Activated naive CD8-positive, alpha-beta T cell treated with anti-CD3 and anti-CD28 coated beads for 36 hours (primary cell): ENCODE measurements around the gene IFITM2. TPM values are rescaled to one million over a fixed set of nuclear protein-coding genes. Genes with fewer than 3 reads are reported as not detected.
"Not testable (repeated sequence)": the region's sequence is repeated elsewhere in the genome, so short reads cannot be mapped to it uniquely, and the experiment has no call there.

ENCODE experiments used
- DNase-seq: peaks from one replicate; pipeline ENCODE4 v3.0.0; 2021
- H3K27ac Mint-ChIP-seq: one replicate; pipeline ENCODE4 v1.8.0; 2022; ENCODE audit warnings: mild to moderate bottlenecking, moderate library complexity, mixed read lengths
- H3K27me3 Mint-ChIP-seq: one replicate; pipeline ENCODE4 v1.8.0; 2022; ENCODE audit warnings: mild to moderate bottlenecking, mixed read lengths
- H3K36me3 Mint-ChIP-seq: one replicate; pipeline ENCODE4 v1.8.0; 2021; ENCODE audit warnings: mild to moderate bottlenecking, mixed read lengths
- H3K4me1 Mint-ChIP-seq: one replicate; pipeline ENCODE4 v1.8.0; 2021; ENCODE audit warnings: mixed read lengths
- H3K4me3 Mint-ChIP-seq: one replicate; pipeline ENCODE4 v1.8.0; 2022; ENCODE audit warnings: mild to moderate bottlenecking, moderate library complexity, mixed read lengths
- H3K9me3 Mint-ChIP-seq: one replicate; pipeline ENCODE4 v1.8.0; 2022; ENCODE audit warnings: mixed read lengths
- total RNA-seq, 2 experiments: library from RNA; stranded (reverse); gene quantifications; one replicate each; pipeline ENCODE4 v1.2.3, GENCODE V29; 2021

IFITM2 gene
- total RNA-seq, 2 experiments from 2014 or later, result 474 to 496 TPM

- Mint-ChIP-seq H3K36me3 (peaks cover 11% of the 10 kb centered on the region), H3K4me1 (peaks cover 63% of the 10 kb centered on the region), H3K27ac (peak overlapping the region; percentile 69), H3K27me3 (peaks cover 4% of the 10 kb centered on the region), H3K4me3 (peak overlapping the region; percentile 42), H3K9me3 (peaks cover 8% of the 10 kb centered on the region)
- DNase-seq, result peak; percentile 60
Observed at GRCh38 chr11:330694-331357, 23.2 kb downstream of the IFITM2 start.

- peak overlapping the region; percentile 42 for H3K4me3 Mint-ChIP-seq
- peaks cover 8% of the 10 kb centered on the region for H3K9me3 Mint-ChIP-seq
- DNase-seq, result no peak
- peaks cover 4% of the 10 kb centered on the region for H3K27me3 Mint-ChIP-seq
- H3K27ac Mint-ChIP-seq, result peak overlapping the region; percentile 69
- H3K4me1 Mint-ChIP-seq, result peaks cover 63% of the 10 kb centered on the region
- peaks cover 11% of the 10 kb centered on the region for H3K36me3 Mint-ChIP-seq
Observed at GRCh38 chr11:331358-332060, 23.9 kb downstream of the IFITM2 start.

- H3K9me3 Mint-ChIP-seq, result peaks cover 8% of the 10 kb centered on the region
- H3K36me3 Mint-ChIP-seq, result peaks cover 11% of the 10 kb centered on the region
- peaks cover 56% of the 10 kb centered on the region for H3K4me1 Mint-ChIP-seq
- no peak for DNase-seq
- H3K27ac Mint-ChIP-seq, result peak overlapping the region; percentile 16
- peaks cover 4% of the 10 kb centered on the region for H3K27me3 Mint-ChIP-seq
- no peak overlapping the region for H3K4me3 Mint-ChIP-seq
Observed at GRCh38 chr11:332651-333480, 25.2 kb downstream of the IFITM2 start.

- Mint-ChIP-seq H3K36me3 (peaks cover 11% of the 10 kb centered on the region), H3K4me1 (peaks cover 54% of the 10 kb centered on the region)
- H3K4me3 Mint-ChIP-seq, H3K9me3 Mint-ChIP-seq, H3K27me3 Mint-ChIP-seq, H3K27ac Mint-ChIP-seq, DNase-seq: not testable (repeated sequence)
Observed at GRCh38 chr11:333616-334263, 26.1 kb downstream of the IFITM2 start.

GRCh38 chr11:334264-334994 is 26.8 kb downstream of the IFITM2 start:
- Mint-ChIP-seq H3K4me3 (no peak overlapping the region), H3K4me1 (peaks cover 47% of the 10 kb centered on the region), H3K27me3 (peaks cover 4% of the 10 kb centered on the region), H3K9me3 (peaks cover 3% of the 10 kb centered on the region), H3K36me3 (peaks cover 7% of the 10 kb centered on the region), H3K27ac (no peak overlapping the region)
- DNase-seq, result no peak

- peaks cover 2% of the 10 kb centered on the region for H3K27me3 Mint-ChIP-seq
- no peak overlapping the region for H3K4me3 Mint-ChIP-seq
Observed at GRCh38 chr11:335779-336658, 28.4 kb downstream of the IFITM2 start.

GRCh38 chr11:336659-337198 is 29.1 kb downstream of the IFITM2 start:
- Mint-ChIP-seq H3K9me3 (no peaks in the 10 kb centered on the region), H3K27me3 (no peaks in the 10 kb centered on the region), H3K36me3 (peaks cover 4% of the 10 kb centered on the region), H3K4me3 (no peak overlapping the region), H3K27ac (no peak overlapping the region), H3K4me1 (peaks cover 33% of the 10 kb centered on the region)
- DNase-seq, result no peak

More at GRCh38 chr11:335779-336658, 28.4 kb downstream of the IFITM2 start:
- no peak overlapping the region for H3K27ac Mint-ChIP-seq
- peaks cover 34% of the 10 kb centered on the region for H3K4me1 Mint-ChIP-seq
- H3K36me3 Mint-ChIP-seq, result peaks cover 3% of the 10 kb centered on the region
- DNase-seq, result no peak
- H3K9me3 Mint-ChIP-seq, result no peaks in the 10 kb centered on the region

- Mint-ChIP-seq H3K36me3 (peaks cover 2% of the 10 kb centered on the region), H3K27ac (no peak overlapping the region), H3K4me3 (no peak overlapping the region), H3K27me3 (no peaks in the 10 kb centered on the region), H3K9me3 (no peaks in the 10 kb centered on the region), H3K4me1 (peaks cover 29% of the 10 kb centered on the region)
- DNase-seq, result no peak
Observed at GRCh38 chr11:337711-338110, 30.1 kb downstream of the IFITM2 start.

- Mint-ChIP-seq H3K36me3 (peaks cover 2% of the 10 kb centered on the region), H3K27me3 (no peaks in the 10 kb centered on the region), H3K9me3 (no peaks in the 10 kb centered on the region), H3K4me1 (peaks cover 26% of the 10 kb centered on the region), H3K4me3 (no peak overlapping the region), H3K27ac (no peak overlapping the region)
- DNase-seq, result no peak
Observed at GRCh38 chr11:339963-340362, 32.3 kb downstream of the IFITM2 start.

- H3K4me3 Mint-ChIP-seq, result no peak overlapping the region
Observed at GRCh38 chr11:340539-341512, 33.2 kb downstream of the IFITM2 start.

GRCh38 chr11:342328-342727 is 34.7 kb downstream of the IFITM2 start:
- H3K9me3 Mint-ChIP-seq, result no peaks in the 10 kb centered on the region
- H3K27me3 Mint-ChIP-seq, result no peaks in the 10 kb centered on the region
- no peak overlapping the region for H3K27ac Mint-ChIP-seq
- H3K4me1 Mint-ChIP-seq, result peaks cover 11% of the 10 kb centered on the region
- H3K4me3 Mint-ChIP-seq, result no peak overlapping the region
- DNase-seq, result no peak
- peaks cover 2% of the 10 kb centered on the region for H3K36me3 Mint-ChIP-seq

More at GRCh38 chr11:340539-341512, 33.2 kb downstream of the IFITM2 start:
- Mint-ChIP-seq H3K4me1 (peaks cover 22% of the 10 kb centered on the region), H3K36me3 (peaks cover 2% of the 10 kb centered on the region), H3K27ac (no peak overlapping the region), H3K9me3 (no peaks in the 10 kb centered on the region), H3K27me3 (no peaks in the 10 kb centered on the region)
- no peak for DNase-seq

- no peak overlapping the region for H3K4me3 Mint-ChIP-seq
- no peaks in the 10 kb centered on the region for H3K9me3 Mint-ChIP-seq
- no peaks in the 10 kb centered on the region for H3K27me3 Mint-ChIP-seq
- H3K36me3 Mint-ChIP-seq, result peaks cover 2% of the 10 kb centered on the region
- H3K4me1 Mint-ChIP-seq, result peaks cover 11% of the 10 kb centered on the region
- DNase-seq, result no peak
- H3K27ac Mint-ChIP-seq, result no peak overlapping the region
Observed at GRCh38 chr11:344836-345578, 37.4 kb downstream of the IFITM2 start.
